Activated naive CD8-positive, alpha-beta T cell treated with anti-CD3 and anti-CD28 coated beads for 36 hours (primary cell): ENCODE results near the gene TMA7. TPM values are rescaled to one million over a fixed set of nuclear protein-coding genes. Genes with fewer than 3 reads are reported as not detected.
A peak's percentile ranks its signal among the peaks of the same experiment; 100 is the strongest.

Experiments
- DNase-seq: peaks from one replicate; pipeline ENCODE4 v3.0.0; 2021
- H3K27ac Mint-ChIP-seq: one replicate; pipeline ENCODE4 v1.8.0; 2022; ENCODE audit warnings: mild to moderate bottlenecking, moderate library complexity, mixed read lengths
- H3K27me3 Mint-ChIP-seq: one replicate; pipeline ENCODE4 v1.8.0; 2022; ENCODE audit warnings: mild to moderate bottlenecking, mixed read lengths
- H3K36me3 Mint-ChIP-seq: one replicate; pipeline ENCODE4 v1.8.0; 2021; ENCODE audit warnings: mild to moderate bottlenecking, mixed read lengths
- H3K4me1 Mint-ChIP-seq: one replicate; pipeline ENCODE4 v1.8.0; 2021; ENCODE audit warnings: mixed read lengths
- H3K4me3 Mint-ChIP-seq: one replicate; pipeline ENCODE4 v1.8.0; 2022; ENCODE audit warnings: mild to moderate bottlenecking, moderate library complexity, mixed read lengths
- H3K9me3 Mint-ChIP-seq: one replicate; pipeline ENCODE4 v1.8.0; 2022; ENCODE audit warnings: mixed read lengths
- total RNA-seq, 2 experiments: library from RNA; stranded (reverse); gene quantifications; one replicate each; pipeline ENCODE4 v1.2.3, GENCODE V29; 2021

TMA7 gene
- total RNA-seq, 2 experiments from 2014 or later = 398 to 421 TPM

DNA sequence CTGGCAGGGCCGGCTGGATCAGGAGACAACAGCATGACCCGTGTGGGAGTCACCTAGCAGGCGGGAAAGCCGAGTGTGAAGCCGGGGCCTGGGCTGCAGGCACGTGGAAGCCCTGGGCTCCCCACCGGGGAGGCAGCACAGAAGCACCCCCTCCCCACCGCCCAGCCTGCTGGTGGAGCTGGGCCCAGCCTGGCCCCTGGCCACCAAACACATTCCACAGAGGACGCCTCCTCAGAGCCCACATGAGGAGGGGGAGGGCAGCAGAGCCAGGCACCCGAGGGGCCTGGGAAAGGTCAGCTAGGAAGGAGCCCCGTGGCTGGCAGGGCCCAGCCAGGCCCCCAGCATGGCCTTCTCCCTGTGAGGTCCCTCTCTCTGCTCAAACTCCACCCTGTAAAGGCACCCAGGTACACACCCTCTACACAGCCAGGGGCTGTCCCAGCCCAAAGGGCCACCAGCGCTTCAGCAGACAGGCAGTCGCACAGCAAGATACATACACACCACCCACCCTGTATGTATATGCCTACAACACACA is 14.7 kb upstream of the TMA7 start:
- peaks cover 6% of the 10 kb centered on the region for H3K4me1 Mint-ChIP-seq
- no peaks in the 10 kb centered on the region for H3K36me3 Mint-ChIP-seq

DNA sequence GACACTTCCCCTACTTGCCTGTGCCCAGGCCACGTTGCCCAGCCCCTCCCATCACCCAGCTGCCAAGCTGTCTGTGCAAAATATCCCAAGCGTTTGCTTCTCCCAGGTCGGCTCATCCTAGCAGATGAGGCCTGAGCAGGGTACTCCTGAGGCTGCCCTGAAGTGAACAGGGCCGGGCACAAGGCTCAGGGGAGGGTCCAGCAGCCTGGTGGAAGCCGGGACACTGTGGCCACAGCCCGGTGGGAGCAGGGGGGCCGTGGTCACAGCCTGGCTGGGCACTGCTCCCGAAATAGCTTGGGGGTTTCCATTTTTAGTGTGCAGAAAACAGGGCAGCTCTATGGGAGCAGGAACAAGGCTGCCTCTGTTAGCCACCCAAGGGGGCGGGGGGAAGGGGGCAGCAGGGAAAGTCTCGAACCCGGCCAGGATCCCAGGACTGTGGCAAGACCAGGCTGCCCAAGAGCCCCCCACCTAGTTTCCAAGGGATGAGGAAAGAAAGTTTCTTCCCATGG is 13.6 kb upstream of the TMA7 start:
- Mint-ChIP-seq H3K27ac (no peak overlapping the region), H3K36me3 (peaks cover 6% of the 10 kb centered on the region), H3K27me3 (peaks cover 7% of the 10 kb centered on the region), H3K9me3 (no peaks in the 10 kb centered on the region), H3K4me3 (no peak overlapping the region), H3K4me1 (peaks cover 9% of the 10 kb centered on the region)
- no peak for DNase-seq

More for the DNA sequence above, 14.7 kb upstream of the TMA7 start:
- Mint-ChIP-seq H3K9me3 (no peaks in the 10 kb centered on the region), H3K27me3 (peaks cover 7% of the 10 kb centered on the region), H3K27ac (no peak overlapping the region), H3K4me3 (no peak overlapping the region)
- DNase-seq = no peak

DNA sequence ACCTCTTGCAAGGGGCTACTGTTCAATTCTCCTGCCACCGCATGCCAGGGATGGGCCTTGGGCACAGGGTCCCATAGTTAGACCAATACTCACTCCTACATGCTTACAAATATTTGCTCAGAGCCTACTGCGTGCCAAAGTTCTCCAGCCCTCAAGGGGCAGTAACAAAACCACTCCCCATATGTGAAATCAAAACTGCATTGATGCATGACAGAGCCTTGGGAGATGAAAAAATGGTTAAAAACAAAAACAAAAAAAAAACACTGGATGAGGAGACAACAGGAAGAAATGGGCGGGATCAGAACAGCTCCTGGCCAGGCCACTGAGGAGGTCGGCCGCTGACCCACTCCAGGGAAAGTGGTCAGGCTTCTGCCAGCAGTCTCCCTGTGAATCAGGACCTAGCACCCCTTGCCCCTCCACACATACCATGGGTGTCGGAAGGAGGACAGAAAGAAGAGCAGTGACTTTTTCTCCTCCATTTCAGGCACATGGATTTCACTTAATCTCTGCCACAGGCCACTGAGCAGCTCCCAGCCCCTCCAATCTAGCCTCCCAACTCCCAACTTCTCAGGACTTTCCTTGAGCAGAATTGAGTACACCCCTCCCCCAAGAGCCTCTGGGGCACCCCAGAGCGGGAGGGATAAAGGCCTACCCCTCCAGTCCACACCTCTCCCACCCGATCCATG is 13.0 kb upstream of the TMA7 start:
- DNase-seq = no peak
- Mint-ChIP-seq H3K27ac (no peak overlapping the region), H3K9me3 (no peaks in the 10 kb centered on the region), H3K4me1 (peaks cover 9% of the 10 kb centered on the region), H3K27me3 (peaks cover 7% of the 10 kb centered on the region), H3K36me3 (peaks cover 8% of the 10 kb centered on the region), H3K4me3 (no peak overlapping the region)

DNA sequence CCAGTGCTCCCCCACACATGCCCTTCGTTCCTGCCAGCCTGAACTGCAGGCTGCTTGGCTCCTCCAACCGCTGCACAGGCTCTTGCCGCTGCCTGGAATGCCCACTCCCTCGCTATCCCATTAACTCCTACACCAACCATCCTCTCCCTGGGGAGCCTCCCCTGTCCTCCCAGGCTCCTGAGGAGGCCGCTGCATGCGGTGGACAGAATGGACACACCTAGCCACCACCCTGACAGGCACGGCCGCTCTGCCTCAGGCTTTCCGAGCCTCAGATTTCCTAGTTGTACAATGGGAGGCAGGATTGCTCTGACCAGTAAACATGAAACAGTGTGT is 12.5 kb upstream of the TMA7 start:
- Mint-ChIP-seq H3K27me3 (peaks cover 7% of the 10 kb centered on the region), H3K4me1 (peaks cover 9% of the 10 kb centered on the region), H3K4me3 (no peak overlapping the region), H3K27ac (no peak overlapping the region), H3K9me3 (no peaks in the 10 kb centered on the region), H3K36me3 (peaks cover 8% of the 10 kb centered on the region)
- DNase-seq = no peak

DNA sequence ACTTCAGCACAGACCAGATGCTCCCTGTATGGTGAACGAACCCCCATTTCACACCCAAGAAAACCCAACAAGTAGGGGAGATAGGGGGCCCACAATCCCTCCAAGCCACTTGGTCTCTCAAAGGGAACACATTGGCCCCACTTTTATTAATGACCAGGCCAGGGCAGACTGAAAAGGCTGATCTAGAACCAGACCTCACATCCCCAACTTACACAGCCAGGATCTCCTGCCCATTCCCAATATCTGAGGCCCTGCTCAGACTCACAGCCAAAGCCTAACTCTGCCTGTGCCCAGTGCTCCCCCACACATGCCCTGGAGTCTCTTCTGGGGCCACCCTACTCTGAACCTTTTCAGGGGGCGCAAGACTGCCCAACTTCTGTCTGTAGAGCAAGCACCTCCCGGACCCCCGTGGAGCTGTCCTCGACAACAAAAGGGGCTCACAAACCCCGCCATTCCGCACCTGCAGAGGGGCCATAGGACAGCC is 11.9 kb upstream of the TMA7 start:
- H3K4me3 Mint-ChIP-seq = no peak overlapping the region
- peaks cover 8% of the 10 kb centered on the region for H3K36me3 Mint-ChIP-seq
- H3K9me3 Mint-ChIP-seq = no peaks in the 10 kb centered on the region
- H3K4me1 Mint-ChIP-seq = peaks cover 9% of the 10 kb centered on the region
- no peak overlapping the region for H3K27ac Mint-ChIP-seq
- DNase-seq = no peak
- peaks cover 7% of the 10 kb centered on the region for H3K27me3 Mint-ChIP-seq

DNA sequence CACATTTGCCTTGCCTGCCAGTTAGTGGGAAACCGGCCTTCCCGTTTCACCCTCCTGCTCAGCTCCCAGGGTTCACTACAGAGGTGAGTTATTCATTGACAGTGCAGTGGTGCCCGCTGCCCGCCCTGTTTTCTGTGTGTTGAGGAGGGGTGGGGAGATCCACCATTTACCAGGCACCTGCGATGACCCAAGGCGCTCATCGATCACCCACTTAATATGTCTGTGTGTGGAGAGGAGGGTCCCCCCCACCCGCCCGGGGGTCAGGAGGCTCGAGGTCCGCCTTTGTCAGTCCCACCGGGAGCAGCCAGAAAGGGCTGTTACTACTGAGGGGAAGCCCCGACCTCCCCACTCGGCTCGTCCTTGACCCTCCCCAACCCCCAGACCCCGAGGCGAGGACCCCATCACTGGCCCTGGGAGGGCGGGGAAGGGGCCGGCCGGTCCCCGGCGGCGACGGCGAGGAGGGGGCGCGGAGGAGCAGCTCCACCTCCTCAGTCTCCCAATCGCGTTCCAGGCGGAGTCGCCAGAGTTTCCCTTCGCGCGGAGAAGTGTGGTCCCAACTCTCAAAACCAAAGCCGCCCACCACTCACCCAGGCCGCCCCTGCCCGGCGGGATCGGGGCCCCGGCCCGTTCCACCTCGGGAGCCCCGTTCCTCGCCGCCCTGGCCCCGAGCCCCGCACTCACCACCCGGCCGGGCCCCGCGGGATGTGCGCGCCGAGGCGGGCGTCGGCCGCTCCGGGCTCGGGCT is 11.3 kb upstream of the TMA7 start:
- Mint-ChIP-seq H3K4me1 (peaks cover 9% of the 10 kb centered on the region), H3K36me3 (peaks cover 8% of the 10 kb centered on the region), H3K27me3 (peaks cover 7% of the 10 kb centered on the region), H3K27ac (no peak overlapping the region), H3K9me3 (no peaks in the 10 kb centered on the region), H3K4me3 (no peak overlapping the region)
- no peak for DNase-seq

DNA sequence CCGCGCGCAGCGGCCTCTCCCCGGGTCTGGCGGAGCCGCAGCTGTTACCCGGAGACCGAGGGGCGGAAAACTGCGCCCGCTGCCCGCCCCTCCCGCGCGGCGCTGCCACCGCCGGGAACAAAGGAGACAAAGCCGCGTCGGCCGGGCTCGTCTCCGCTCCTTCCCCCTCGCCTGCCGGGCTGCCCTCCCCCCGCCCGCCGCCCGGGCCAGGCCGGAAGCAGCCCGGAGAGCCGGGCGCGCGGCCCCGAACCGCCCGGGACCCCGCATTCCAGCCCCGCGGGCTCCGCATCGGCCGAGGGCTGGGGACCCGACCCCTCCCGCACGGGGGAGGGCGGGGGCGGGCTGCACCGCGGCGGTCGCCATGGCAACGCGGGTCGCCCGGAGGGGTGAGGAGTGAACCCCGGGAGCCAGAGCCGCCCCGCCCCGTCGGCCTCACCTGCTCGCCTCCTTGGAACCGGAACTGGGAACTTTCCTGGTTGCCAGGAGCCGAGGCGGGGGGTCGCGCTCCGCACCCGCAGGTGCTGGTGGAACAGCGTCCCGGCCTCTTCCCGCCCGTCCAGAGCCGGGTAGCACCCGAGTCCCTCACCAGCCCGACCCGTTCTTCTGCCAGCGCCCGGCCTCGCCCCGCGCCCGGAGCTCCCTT is 10.6 kb upstream of the TMA7 start:
- peaks cover 7% of the 10 kb centered on the region for H3K27me3 Mint-ChIP-seq
- no peaks in the 10 kb centered on the region for H3K9me3 Mint-ChIP-seq
- H3K4me1 Mint-ChIP-seq = peaks cover 9% of the 10 kb centered on the region
- peaks cover 8% of the 10 kb centered on the region for H3K36me3 Mint-ChIP-seq
- peak overlapping the region; percentile 79 for H3K4me3 Mint-ChIP-seq
- no peak overlapping the region for H3K27ac Mint-ChIP-seq
- peak; percentile 71 for DNase-seq

DNA sequence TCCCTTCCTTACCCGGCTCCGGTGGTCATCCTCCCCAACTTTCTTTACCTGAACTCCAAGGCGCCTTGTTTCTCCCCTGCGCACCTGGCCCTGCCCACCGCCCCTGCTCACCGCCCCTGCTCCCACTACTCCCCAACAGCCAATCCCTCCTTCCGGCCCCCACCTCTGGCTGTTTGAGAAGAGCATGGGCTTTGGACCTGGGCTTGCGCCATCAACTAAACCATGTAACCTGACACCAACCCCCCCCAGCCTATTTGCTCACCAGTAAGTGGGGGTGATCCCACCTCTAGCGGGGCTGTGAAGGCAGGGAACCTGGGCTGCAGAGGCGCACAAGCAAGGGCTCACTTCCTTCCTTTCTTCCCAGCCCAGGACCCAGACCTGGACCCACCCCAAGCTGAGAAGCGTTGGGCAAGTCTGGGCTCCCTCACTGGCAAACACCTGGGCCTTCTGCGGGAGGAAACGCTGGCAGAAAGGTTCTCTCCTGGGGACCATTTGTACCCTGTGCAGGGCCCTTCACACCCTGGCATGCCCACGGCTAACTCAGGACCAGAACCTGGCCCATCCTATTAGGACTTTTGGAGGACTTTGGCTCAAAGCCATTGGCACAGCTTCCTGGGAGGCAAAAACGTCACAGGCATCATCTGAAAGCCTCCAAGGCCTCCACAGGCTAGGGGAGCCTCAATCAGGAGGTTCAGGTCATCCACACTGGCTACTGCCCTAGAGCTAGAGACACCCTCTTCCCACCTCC is 9.9 kb upstream of the TMA7 start, which contains the start of gene PLXNB1:
Gene PLXNB1 (minus strand): TSS at position 127 of the 748 bp plus-strand sequence. CDS start 5,475 bp downstream, outside the sequence.
- Mint-ChIP-seq H3K4me1 (peaks cover 9% of the 10 kb centered on the region), H3K27ac (no peak within 1 kb of the TSS), H3K27me3 (peaks cover 7% of the 10 kb centered on the region), H3K4me3 (peak within 1 kb of the TSS; percentile 79), H3K36me3 (peaks cover 8% of the 10 kb centered on the region), H3K9me3 (no peaks in the 10 kb centered on the region)
- peak; percentile 16 for DNase-seq

DNA sequence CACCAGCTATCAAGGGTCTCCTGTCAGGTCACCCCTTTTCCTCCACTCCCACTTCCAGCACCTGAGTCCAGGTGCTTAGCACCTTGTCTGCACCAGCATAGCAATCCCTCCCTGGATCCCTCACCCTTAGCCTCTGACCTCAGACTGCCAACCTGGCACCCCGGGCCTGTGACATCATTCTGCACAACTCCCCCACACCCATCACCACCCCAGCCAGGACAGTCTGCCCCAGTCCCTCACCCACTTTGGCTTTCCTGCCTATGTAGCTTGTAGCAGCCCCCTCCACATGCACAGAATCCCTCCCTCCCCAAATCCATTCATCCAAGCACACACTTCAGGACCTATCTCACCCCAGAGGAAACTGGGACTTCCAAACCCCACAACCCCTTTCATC is 9.4 kb upstream of the TMA7 start:
- peaks cover 7% of the 10 kb centered on the region for H3K27me3 Mint-ChIP-seq
- no peak for DNase-seq
- peaks cover 11% of the 10 kb centered on the region for H3K36me3 Mint-ChIP-seq
- peak overlapping the region; percentile 11 for H3K4me3 Mint-ChIP-seq
- H3K27ac Mint-ChIP-seq = no peak overlapping the region
- peaks cover 9% of the 10 kb centered on the region for H3K4me1 Mint-ChIP-seq
- no peaks in the 10 kb centered on the region for H3K9me3 Mint-ChIP-seq

DNA sequence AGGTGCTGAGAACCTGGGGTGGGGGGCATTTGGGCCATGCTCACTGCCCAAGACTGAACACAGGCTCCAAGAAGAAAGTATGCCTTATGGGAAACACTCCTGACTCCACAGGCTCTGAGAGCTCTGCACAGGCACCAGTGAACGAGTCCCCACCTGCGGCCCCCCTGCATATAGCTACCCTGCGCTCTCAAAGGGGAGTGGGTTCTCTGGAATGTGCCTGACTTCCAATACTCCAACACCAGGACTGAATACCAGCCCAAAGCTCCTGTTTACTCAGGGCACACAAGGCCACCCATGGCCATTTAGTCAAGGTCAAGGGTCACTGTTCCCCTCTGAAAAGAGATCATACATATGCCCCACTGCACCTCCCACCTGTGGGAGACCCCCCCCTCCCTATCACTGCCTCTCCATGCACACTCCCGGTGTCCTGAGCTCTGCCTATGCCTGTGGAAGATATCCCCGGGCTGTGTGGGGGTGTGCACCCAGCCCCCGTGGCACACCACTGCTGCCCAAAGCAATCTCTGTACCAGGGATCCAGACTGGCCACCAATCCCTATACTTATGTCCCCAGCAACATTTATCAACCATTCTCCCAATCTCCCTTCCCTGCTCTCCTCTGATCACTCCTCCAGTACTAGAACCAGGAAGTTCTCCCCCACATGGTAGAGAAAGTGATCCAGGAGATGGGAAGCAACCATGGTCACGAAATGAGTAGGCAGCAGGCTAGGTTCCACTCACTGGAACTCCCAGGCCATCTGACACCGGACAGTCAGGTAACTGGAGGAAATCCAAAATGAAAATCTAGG is 8.6 kb upstream of the TMA7 start:
- H3K4me3 Mint-ChIP-seq = peak overlapping the region; percentile 11
- H3K27ac Mint-ChIP-seq = no peak overlapping the region
- peaks cover 7% of the 10 kb centered on the region for H3K27me3 Mint-ChIP-seq
- DNase-seq = no peak
- H3K9me3 Mint-ChIP-seq = no peaks in the 10 kb centered on the region
- peaks cover 9% of the 10 kb centered on the region for H3K4me1 Mint-ChIP-seq
- H3K36me3 Mint-ChIP-seq = peaks cover 11% of the 10 kb centered on the region

DNA sequence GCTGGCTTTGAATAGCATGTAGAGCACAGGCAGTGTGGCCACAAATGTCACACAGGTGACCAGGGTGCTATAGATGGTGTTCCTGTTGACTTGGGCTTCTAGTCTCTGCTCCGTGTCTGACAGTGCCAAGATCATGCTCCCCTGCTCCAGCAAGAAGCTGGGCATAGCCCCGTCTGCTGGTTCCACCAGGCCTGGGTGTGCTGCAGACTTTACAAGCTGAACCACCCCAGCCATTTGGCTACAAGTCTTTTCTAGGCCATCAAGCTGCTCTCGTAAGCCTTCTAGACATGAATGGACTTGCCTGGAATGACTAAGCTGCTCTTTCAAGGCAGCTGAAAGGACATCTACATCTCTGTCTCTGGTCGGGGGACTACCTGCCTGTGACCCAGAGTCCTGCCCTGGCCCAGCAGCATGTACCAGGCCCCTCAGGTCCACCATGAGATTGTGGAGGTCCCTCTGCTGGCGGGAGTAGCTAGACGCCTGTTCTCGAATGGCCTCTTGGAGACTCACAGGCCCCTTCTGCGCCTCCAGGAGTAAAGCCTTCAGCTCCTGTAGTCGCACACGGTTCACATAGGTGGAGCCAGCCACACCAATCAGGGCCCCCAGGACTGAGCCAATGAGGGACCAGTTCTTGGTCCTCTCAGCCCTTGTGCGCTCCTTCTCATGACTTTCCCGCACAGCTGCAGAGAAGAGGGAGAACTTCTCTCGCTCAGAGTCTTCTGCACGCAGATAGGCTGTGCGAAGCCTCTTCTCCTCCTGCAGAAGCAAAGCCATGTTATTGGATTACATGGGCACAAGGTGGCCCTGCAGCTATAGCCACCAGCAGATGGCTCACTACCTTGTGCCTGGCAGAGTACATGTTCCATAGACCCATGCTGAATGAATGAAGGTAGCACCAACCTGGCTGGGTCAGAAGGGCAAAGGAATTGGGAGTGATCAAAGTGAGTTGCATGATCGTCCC is 7.4 kb upstream of the TMA7 start:
- H3K36me3 Mint-ChIP-seq = peaks cover 11% of the 10 kb centered on the region
- peaks cover 9% of the 10 kb centered on the region for H3K4me1 Mint-ChIP-seq
- no peak overlapping the region for H3K27ac Mint-ChIP-seq
- H3K4me3 Mint-ChIP-seq = no peak overlapping the region
- no peaks in the 10 kb centered on the region for H3K9me3 Mint-ChIP-seq
- H3K27me3 Mint-ChIP-seq = peaks cover 7% of the 10 kb centered on the region
- no peak for DNase-seq

DNA sequence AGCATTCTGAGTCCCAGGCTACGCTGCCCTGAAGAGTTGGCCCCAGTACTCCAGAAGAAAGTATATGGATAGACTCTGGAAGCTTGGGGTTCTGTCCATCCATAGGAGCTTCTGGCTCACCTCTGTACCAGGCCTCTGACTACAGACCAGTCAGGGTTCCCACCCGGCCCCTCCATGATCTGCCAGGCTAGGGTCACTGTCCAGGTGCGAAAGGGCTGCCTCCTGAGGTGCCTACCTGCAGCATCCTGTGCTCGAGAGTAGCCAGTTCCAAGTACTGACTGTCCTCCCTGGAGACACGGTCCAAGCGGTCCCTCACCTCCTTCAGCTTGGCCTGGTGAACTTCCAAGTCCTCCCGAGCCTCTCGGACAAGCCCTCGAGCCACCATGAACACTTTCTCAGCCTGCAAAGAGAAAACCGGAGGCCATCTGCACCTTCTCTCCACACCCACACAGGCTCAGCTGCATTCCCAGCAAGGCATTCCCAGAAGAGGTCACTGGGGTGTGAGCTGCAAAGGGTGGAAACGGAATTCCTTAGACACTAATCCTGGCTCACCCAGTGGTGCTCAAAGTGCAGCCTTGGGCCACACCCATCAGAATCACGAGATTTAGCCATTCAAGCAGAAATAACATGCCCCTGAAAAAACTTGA is 6.5 kb upstream of the TMA7 start:
- no peaks in the 10 kb centered on the region for H3K27me3 Mint-ChIP-seq
- peaks cover 13% of the 10 kb centered on the region for H3K4me1 Mint-ChIP-seq
- H3K36me3 Mint-ChIP-seq = peaks cover 13% of the 10 kb centered on the region
- no peak for DNase-seq
- H3K27ac Mint-ChIP-seq = no peak overlapping the region
- no peaks in the 10 kb centered on the region for H3K9me3 Mint-ChIP-seq
- no peak overlapping the region for H3K4me3 Mint-ChIP-seq
